Ovary (tissue), 9 donors: ENCODE results near the gene PDE6H. TPM values are rescaled to one million over a fixed set of nuclear protein-coding genes. Genes with fewer than 3 reads are reported as not detected.

Experiments
- DNase-seq, 5 donors: peaks; one replicate each; pipeline ENCODE4 v3.0.0-alpha.2; 2019 to 2020
- H3K27ac ChIP-seq, 2 donors: fragments of 200-600 bp; one replicate each; pipeline versions ENCODE4 v1.5.1 to v1.8.0; 2019 to 2022
- H3K27me3 ChIP-seq: fragments of 200-600 bp; one replicate; pipeline ENCODE4 v1.8.0; 2022
- H3K36me3 ChIP-seq: fragments of 200-600 bp; sonication (generic); one replicate; pipeline ENCODE4 v1.5.1; 2019
- H3K4me1 ChIP-seq: one replicate; pipeline ENCODE4 v1.8.1; 2013; ENCODE audit warnings: mild to moderate bottlenecking, moderate library complexity; ENCODE audit not compliant: insufficient read depth
- H3K4me3 ChIP-seq: fragments of 200-600 bp; sonication (generic); one replicate; pipeline ENCODE4 v1.5.1; 2017
- H3K9me3 ChIP-seq, 2 donors: fragments of 200-600 bp in 1 of 2; sonication (generic) in 1 of 2; one replicate each; pipeline versions ENCODE4 v1.5.1 to v1.8.1; 2013 to 2019; ENCODE audit warnings: mild to moderate bottlenecking in 1 of 2, moderate library complexity in 1 of 2
- CTCF ChIP-seq, 3 donors: fragments of 450-650 bp in 2 of 3; fragments of 200-600 bp in 1 of 3; IDR thresholded peaks; one replicate each; pipeline versions ENCODE4 v1.5.1 to v1.8.0; 2016 to 2022; ENCODE audit warnings: antibody characterized with exemption in 3 of 3, mild to moderate bottlenecking in 1 of 3
- EP300 ChIP-seq: sonication (generic); formaldehyde crosslinking; IDR thresholded peaks from one replicate; pipeline ENCODE4 v1.6.1; 2017; ENCODE audit warnings: antibody characterized with exemption
- POLR2A ChIP-seq: fragments of 450-650 bp; IDR thresholded peaks from one replicate; pipeline ENCODE4 v1.6.1; 2017; ENCODE audit warnings: antibody characterized with exemption, mild to moderate bottlenecking, moderate library complexity
- WGBS, 3 donors: extraction: QIAGEN DNeasy Blood & Tissue Kit in 1 of 3; methylation state at CpG; one replicate each; pipeline versions ENCODE4 v1.1.5 to v1.1.7; 2013 to 2017; 5-methylcytosine and 5-hydroxymethylcytosine counted together
- intact Hi-C, 4 donors: fragments of 100-400 bp; cut with DNase I; formaldehyde crosslinking; loops; one replicate each; pipeline versions ENCODE4 v1.11.0 to v1.15.1; 2022 to 2023
- polyA plus RNA-seq, 2 donors: library from polyadenylated mRNA; stranded (reverse); fragments of 200-250 nt in 1 of 2; fragments of 350-450 nt in 1 of 2; fragmentation: Illumina TruSeq in 1 of 2; extraction: RNeasy Lipid Tissue Mini Kit (QIAGEN cat#74804) in 1 of 2; gene quantifications; one replicate each; pipeline ENCODE4 v1.2.3, GENCODE V29; 2013 to 2014
- total RNA-seq, 7 donors: library from RNA; depleted of rRNA in 2 of 7; stranded (reverse); fragments of >200 nt in 2 of 7; fragmentation: NEBNext Ultra II Directional in 3 of 7; extraction: Animal tissue kit (Norgen Biotek cat#: 25700) in 3 of 7; gene quantifications; one replicate each; pipeline versions ENCODE4 v1.1.0 to v1.2.4, GENCODE V29; 2016 to 2023
- donor health status: DM: no; HTN: no; CAD: no; lungs with moderate emphysema.
- donor health status: DM: no; HTN: no; CAD: no.
- donor health status: Bipolar disorder and iron deficiency.
- donor health status: DM: yes; HTN: yes; CAD: no.
- donor health status: DM: no; HTN: no; CAD: no.
- donor health status: DM: yes; HTN: yes; CAD: no.

Gene PDE6H
- total and polyA plus RNA-seq, 9 donors = not detected

GRCh38 chr12:14938301-14938700 lies 34.5 kb upstream of the PDE6H start, which contains the start of gene ERP27:
Gene ERP27, minus strand, starts transcription at chr12:14938537. Its CDS starts 29 bp downstream, at chr12:14938508.
- TF ChIP-seq EP300 (no peak), POLR2A (no peak), CTCF (IDR thresholded peaks at IDR 0.05) (no peak)
- intact Hi-C loops = loop anchor here in 1 of 4 donors (10.0 kb wide), 1 partner anchor 46 kb away; no protein-coding TSS in a partner anchor
- Histone ChIP-seq H3K4me3 (no peak within 1 kb of the TSS), H3K36me3 (no peaks in the 10 kb centered on the region), H3K4me1 (no peaks in the 10 kb centered on the region), H3K27me3 (no peaks in the 10 kb centered on the region), H3K27ac (no peak within 1 kb of the TSS), H3K9me3 (no peaks in the 10 kb centered on the region)
- DNase-seq = no peak
- 82 to 89% (median 82%) methylated on average over 3 of the region's 3 CpGs for WGBS, 3 donors

- H3K27ac ChIP-seq = no peak overlapping the region
- H3K36me3 ChIP-seq = no peaks in the 10 kb centered on the region
- no peak for DNase-seq
- no peaks in the 10 kb centered on the region for H3K4me1 ChIP-seq
- no peaks in the 10 kb centered on the region for H3K27me3 ChIP-seq
- no peak for TF ChIP-seq EP300
- no peak for TF ChIP-seq CTCF (IDR thresholded peaks at IDR 0.05)
- no peak for TF ChIP-seq POLR2A
- no peak overlapping the region for H3K4me3 ChIP-seq
- no peaks in the 10 kb centered on the region for H3K9me3 ChIP-seq
- intact Hi-C loops = loop anchor here in 1 of 4 donors (10.0 kb wide), 1 partner anchor 47 kb away; no protein-coding TSS in a partner anchor
- WGBS, 3 donors = 94 to 99% (median 97%) methylated on average over 2 of the region's 2 CpGs
Measured at GRCh38 chr12:14941369-14941768, 31.5 kb upstream of the PDE6H start.

GRCh38 chr12:14942196-14942931 lies 30.5 kb upstream of the PDE6H start:
- H3K4me3 ChIP-seq = no peak overlapping the region
- TF ChIP-seq CTCF (IDR thresholded peaks at IDR 0.05) (no peak), POLR2A (no peak), EP300 (no peak)
- 92 to 95% (median 94%) methylated on average over 12 of the region's 12 CpGs for WGBS, 3 donors
- H3K9me3 ChIP-seq = no peaks in the 10 kb centered on the region
- intact Hi-C loops = loop anchor here in 1 of 4 donors (10.0 kb wide), 1 partner anchor 48 kb away; no protein-coding TSS in a partner anchor
- no peaks in the 10 kb centered on the region for H3K4me1 ChIP-seq
- H3K27me3 ChIP-seq = no peaks in the 10 kb centered on the region
- no peaks in the 10 kb centered on the region for H3K36me3 ChIP-seq
- H3K27ac ChIP-seq = no peak overlapping the region
- no peak for DNase-seq

GRCh38 chr12:14946162-14946561 lies 26.7 kb upstream of the PDE6H start:
- DNase-seq = no peak

More at GRCh38 chr12:14946162-14946561, 26.7 kb upstream of the PDE6H start:
- Histone ChIP-seq H3K27ac (no peak overlapping the region), H3K27me3 (no peaks in the 10 kb centered on the region), H3K4me1 (peaks cover 5% of the 10 kb centered on the region), H3K9me3 (no peaks in the 10 kb centered on the region), H3K36me3 (no peaks in the 10 kb centered on the region), H3K4me3 (no peak overlapping the region)
- intact Hi-C loops = loop anchor here in 1 of 4 donors (10.0 kb wide), 1 partner anchor 51 kb away; no protein-coding TSS in a partner anchor
- no peak for TF ChIP-seq CTCF (IDR thresholded peaks at IDR 0.05)
- no peak for TF ChIP-seq POLR2A
- no peak for TF ChIP-seq EP300
- 52 to 58% (median 57%) methylated on average over 2 of the region's 2 CpGs for WGBS, 3 donors
